K562 (cell line): ENCODE measurements around the gene LRIT1. TPM values are rescaled to one million over a fixed set of nuclear protein-coding genes. Genes with fewer than 3 reads are reported as not detected.

Experiments used
- ATAC-seq: fragments of 200-7000 bp; cut with Tn5 transposase; 3 replicates; pipeline ENCODE4 v1.9.1; 2020; ENCODE audit warnings: moderate library complexity
- BruUV-seq: library from RNA; stranded (reverse); fragments of 400-500 nt; replicated peaks from 2 replicates; lab custom pipeline; 2021; lab: Mats Ljungman, UMichigan
- CTCF ChIA-PET: fragments of 300-600 bp; formaldehyde crosslinking; extraction: SDS; loops from one replicate; lab custom pipeline; 2021; ENCODE audit warnings: low intra/inter-chr PET ratio; lab: Yijun Ruan, JAX
- POLR2A ChIA-PET: fragments of 300-600, 350-650 bp; sonication (Branson Sonifier 250); formaldehyde crosslinking; extraction: SDS; loops from one replicate; lab custom pipeline; 2021; ENCODE audit warnings: antibody characterized with exemption, inconsistent platforms; lab: Yijun Ruan, JAX
- DNase-seq, 4 experiments: peaks; one replicate each; pipeline versions ENCODE4 v3.0.0 to v3.0.0-alpha.2; 2011 to 2018; ENCODE audit warnings: low spot score in 3 of 4, mixed read lengths in 3 of 4; ENCODE audit errors: extremely low read depth in 1 of 4
- FAIRE-seq: peaks from 2 replicates; lab custom pipeline; 2011; peaks lifted over from hg19 to GRCh38; lab: Jason Lieb, UNC
- H2AFZ ChIP-seq: 2 replicates; pipeline ENCODE4 v1.6.0; 2011; ENCODE audit warnings: low read depth, low read length, control low read depth, inconsistent platforms
- H3K27ac ChIP-seq: fragments of 200-600 bp; 3 replicates; pipeline ENCODE4 v1.8.0; 2011; ENCODE audit warnings: low read depth, mild to moderate bottlenecking, control low read depth, inconsistent platforms, low read length, moderate library complexity, mixed read lengths; ENCODE audit errors: extremely low read depth
- H3K27me3 ChIP-seq, 2 experiments: fragments of 300-600 bp in 1 of 2; 2 replicates in 1 of 2; 3 replicates in 1 of 2; pipeline versions ENCODE4 v1.6.0 to v1.8.0; 2011; ENCODE audit warnings: inconsistent platforms in 2 of 2, low read length in 2 of 2, mild to moderate bottlenecking in 1 of 2, mixed read lengths in 1 of 2, moderate library complexity in 1 of 2; ENCODE audit not compliant: control insufficient read depth in 2 of 2, insufficient read depth in 2 of 2
- H3K36me3 ChIP-seq: fragments of 300-600 bp; 3 replicates; pipeline ENCODE4 v1.8.0; 2011; ENCODE audit warnings: mild to moderate bottlenecking, low read length, inconsistent platforms; ENCODE audit not compliant: control insufficient read depth, insufficient read depth
- H3K4me1 ChIP-seq, 2 experiments: fragments of 200-600 bp in 1 of 2; replicated peaks in 1 of 2; 2 replicates in 1 of 2; 3 replicates in 1 of 2; pipeline versions ENCODE4 v1.5.1 to v1.8.0; 2011; ENCODE audit warnings: inconsistent platforms in 2 of 2, low read length in 2 of 2, mild to moderate bottlenecking in 1 of 2, mixed read lengths in 1 of 2, moderate library complexity in 1 of 2; ENCODE audit not compliant: control insufficient read depth in 2 of 2, insufficient read depth in 2 of 2
- H3K4me2 ChIP-seq: 2 replicates; pipeline ENCODE4 v1.6.1; 2011; ENCODE audit warnings: low read length, control low read depth, inconsistent platforms, mixed read lengths; ENCODE audit not compliant: insufficient read depth
- H3K4me3 ChIP-seq: fragments of 200-600 bp; sonication (generic), shearing (Covaris generic); 2 replicates; pipeline ENCODE4 v1.5.1; 2016; ENCODE audit warnings: control low read depth, inconsistent platforms
- H3K79me2 ChIP-seq: fragments of 200-600 bp; 3 replicates; pipeline ENCODE4 v1.8.0; 2011; ENCODE audit warnings: low read length, inconsistent platforms; ENCODE audit not compliant: control insufficient read depth, insufficient read depth
- H3K9ac ChIP-seq, 2 experiments: 2 replicates each; pipeline versions ENCODE4 v1.6.0 to v1.6.1; 2011; ENCODE audit warnings: low read depth in 2 of 2, low read length in 2 of 2, control low read depth in 1 of 2, inconsistent platforms in 1 of 2, mild to moderate bottlenecking in 1 of 2, mixed read lengths in 1 of 2; ENCODE audit not compliant: insufficient read depth in 1 of 2
- H3K9me1 ChIP-seq: one replicate; pipeline ENCODE4 v1.6.0; 2011; ENCODE audit warnings: inconsistent platforms, mild to moderate bottlenecking, low read length, moderate library complexity; ENCODE audit not compliant: control insufficient read depth, insufficient read depth
- H3K9me3 ChIP-seq: replicated peaks from 2 replicates; pipeline ENCODE4 v1.5.1; 2011; ENCODE audit warnings: low read depth, low read length, inconsistent platforms; ENCODE audit not compliant: control insufficient read depth, insufficient read depth
- H4K20me1 ChIP-seq: replicated peaks from 2 replicates; pipeline ENCODE4 v1.6.1; 2011; ENCODE audit warnings: low read length, inconsistent platforms, mixed read lengths; ENCODE audit not compliant: control insufficient read depth, insufficient read depth
- E2F1 ChIP-seq: sonication (generic); formaldehyde crosslinking; IDR thresholded peaks from 2 replicates; pipeline ENCODE4 v1.8.1; 2023; ENCODE audit warnings: mild to moderate bottlenecking, missing genetic modification reagents, moderate library complexity
- E4F1 ChIP-seq: fragments of 250-450 bp; sonication (Bioruptor Pico); IDR thresholded peaks from 2 replicates; pipeline ENCODE4 v1.5.0; 2021; ENCODE audit warnings: mild to moderate bottlenecking, borderline replicate concordance
- JUN ChIP-seq, 2 experiments: sonication (generic) in 1 of 2; formaldehyde crosslinking in 1 of 2; IDR thresholded peaks; 2 replicates each; pipeline versions ENCODE4 v1.6.1 to v1.8.0; 2012 to 2022; ENCODE audit warnings: borderline replicate concordance in 2 of 2, mild to moderate bottlenecking in 2 of 2, improper control_type of control experiment in 1 of 2, low read depth in 1 of 2, low read length in 1 of 2, missing genetic modification reagents in 1 of 2
- MAFK ChIP-seq: IDR thresholded peaks from 2 replicates; pipeline ENCODE4 v1.6.1; 2011; ENCODE audit warnings: low read length, improper control_type of control experiment
- NFRKB ChIP-seq: fragments of 450-650 bp; IDR thresholded peaks from 2 replicates; pipeline ENCODE4 v1.6.1; 2016; ENCODE audit warnings: low read depth
- POLR2B ChIP-seq: fragments of 450-650 bp; IDR thresholded peaks from 2 replicates; pipeline ENCODE4 v1.6.1; 2018; ENCODE audit warnings: low read depth; ENCODE audit not compliant: partially characterized antibody
- RCOR1 ChIP-seq, 2 experiments: IDR thresholded peaks; 2 replicates each; pipeline ENCODE4 v1.6.1; 2012; ENCODE audit warnings: low read depth in 2 of 2, low read length in 2 of 2, borderline replicate concordance in 1 of 2, improper control_type of control experiment in 1 of 2
- RERE ChIP-seq: sonication (generic); formaldehyde crosslinking; IDR thresholded peaks from 2 replicates; pipeline ENCODE4 v1.8.0; 2023; ENCODE audit warnings: missing genetic modification reagents, mild to moderate bottlenecking, borderline replicate concordance
- SMAD1 ChIP-seq: fragments of 150-350 bp; IDR thresholded peaks from 2 replicates; pipeline ENCODE4 v1.6.1; 2014; ENCODE audit warnings: low read length, low read depth; ENCODE audit not compliant: partially characterized antibody
- ZBTB2 ChIP-seq: fragments of 450-650 bp; IDR thresholded peaks from 2 replicates; pipeline ENCODE4 v1.6.1; 2016; ENCODE audit warnings: antibody characterized with exemption
- WGBS: fragments of 100-300 bp; shearing (Covaris generic); methylation state at CpG from one replicate; pipeline ENCODE4 v1.1.6; 2016; ENCODE audit warnings: low coverage, mixed read lengths; ENCODE audit not compliant: insufficient coverage; ENCODE audit errors: missing lambda C conversion rate; 5-methylcytosine and 5-hydroxymethylcytosine counted together
- in situ Hi-C: fragments of 300-500 bp; cut with MboI; formaldehyde crosslinking; loops from 4 replicates; pipeline ENCODE4 v1.15.0; 2018; ENCODE audit warnings: inconsistent platforms, mixed read lengths
- intact Hi-C: fragments of 100-400 bp; cut with micrococcal nuclease; formaldehyde crosslinking; loops from 2 replicates; pipeline ENCODE4 v1.14.2; 2022
- polyA plus RNA-seq, 8 experiments: library from polyadenylated mRNA; depleted of rRNA in 4 of 8; stranded (reverse) in 5 of 8; unstranded in 3 of 8; fragments of >200 nt; fragmentation: Nextera tagmentation in 2 of 8; fragmentation: Illumina TruSeq in 1 of 8; extraction: Ambion mirVana in 2 of 8; extraction: Trizol in 1 of 8; gene quantifications; 2 replicates each; pipeline versions ENCODE4 v1.2.1 to v1.2.3, GENCODE V29; 2011 to 2014; ENCODE audit warnings: inconsistent platforms in 1 of 8, missing spikeins in 1 of 8
- total RNA-seq, 7 experiments: library from RNA; depleted of rRNA in 6 of 7; stranded (reverse); fragments of >200 nt in 6 of 7; fragmentation: Illumina TruSeq in 2 of 7; extraction: Trizol in 2 of 7; gene quantifications; 2 replicates each; pipeline versions ENCODE4 v1.2.1 to v1.2.3, GENCODE V29; 2011 to 2021; ENCODE audit warnings: low replicate concordance in 1 of 7

Gene LRIT1
- total and polyA plus RNA-seq, 9 of the 15 experiments (the other 6 are each of a cell fraction or from before 2014, with no cell fraction given): not detected

- ATAC-seq: no peak
- Histone ChIP-seq H3K4me1 (peaks cover 13 to 15% of the 10 kb centered on the region in 2 experiments; a peak in 4 of 5 replicates), H3K27ac (no peak overlapping the region), H3K9me3 (no peaks in the 10 kb centered on the region), H3K79me2 (no peaks in the 10 kb centered on the region), H3K9me1 (no peaks in the 10 kb centered on the region), H3K4me3 (no peak overlapping the region), H4K20me1 (no peaks in the 10 kb centered on the region), H2AFZ (no peak overlapping the region; the same call in 1 of the 2 replicates), H3K9ac (no peak overlapping the region), H3K4me2 (no peak overlapping the region), H3K36me3 (no peaks in the 10 kb centered on the region), H3K27me3 (peaks cover 9 to 30% of the 10 kb centered on the region in 2 experiments)
- in situ Hi-C loops: no loop called here
- intact Hi-C loops: no loop called here
- ChIA-PET POLR2A (interaction anchor here (0.6 to 2.1 kb wide), 6 partner anchors 8 to 240 kb away, joined by 3 to 6 read pairs (median 4); partner anchors contain the start of genes CDHR1 and GHITM), CTCF (no interaction called here)
- FAIRE-seq: no peak
- no TSS peak for BruUV-seq
- 48% methylated on average over 11 of the region's 11 CpGs for WGBS
- DNase-seq: no peak
- TF ChIP-seq ZBTB2: no peak
- TF ChIP-seq JUN (IDR thresholded peaks at IDR 0.05; ENCODE audit: borderline replicate concordance, low read depth, low read length): no peak
- TF ChIP-seq JUN (CRISPR knock-in tag; IDR thresholded peaks at IDR 0.05; ENCODE audit: borderline replicate concordance): no peak
- TF ChIP-seq E4F1 (CRISPR knock-in tag): no peak
- no peak for TF ChIP-seq NFRKB
- no peak for TF ChIP-seq MAFK
- TF ChIP-seq POLR2B: no peak
- no peak for TF ChIP-seq RERE (CRISPR knock-in tag)
- no peak for TF ChIP-seq SMAD1
- no peak for TF ChIP-seq E2F1 (CRISPR knock-in tag)
- TF ChIP-seq RCOR1 (IDR thresholded peaks at IDR 0.05; ENCODE audit: borderline replicate concordance in 1 of 2, low read depth in 2 of 2, low read length in 2 of 2): no peak
Observed at GRCh38 chr10:84201682-84202081, 39.7 kb downstream of the LRIT1 start.
